ENCODE results near the gene ETS2. TPM values are rescaled to one million over a fixed set of nuclear protein-coding genes. Genes with fewer than 3 reads are reported as not detected.

Gene ETS2
- total and polyA plus RNA-seq, 9 donors = 35.8 to 152 (median 79.6) TPM

- Histone ChIP-seq H3K9me3 (no peaks in the 10 kb centered on the region), H3K4me3 (no peak overlapping the region), H3K27ac (no peak overlapping the region), H3K36me3 (no peaks in the 10 kb centered on the region), H3K4me1 (ENCODE audit: insufficient read depth) (no peaks in the 10 kb centered on the region), H3K27me3 (no peaks in the 10 kb centered on the region)
- intact Hi-C loops (cut with DNase I) = no loop called here
- DNase-seq = no peak
- TF ChIP-seq CTCF (IDR thresholded peaks at IDR 0.05) (no peak), EP300 (IDR thresholded peaks at IDR 0.05) (no peak), POLR2A (IDR thresholded peaks at IDR 0.05) (no peak)
- WGBS, 3 donors = 94 to 100% (median 94%) methylated on average over 2 of the region's 2 CpGs
These were observed 57.6 kb downstream of the ETS2 start for GRCh38 chr21:38863291-38863690.

- DNase-seq = no peak
- WGBS, 3 donors = 87 to 93% (median 91%) methylated on average over 8 of the region's 8 CpGs
- Histone ChIP-seq H3K4me1 (ENCODE audit: insufficient read depth) (no peaks in the 10 kb centered on the region), H3K9me3 (no peaks in the 10 kb centered on the region), H3K27ac (no peak overlapping the region), H3K27me3 (no peaks in the 10 kb centered on the region), H3K36me3 (no peaks in the 10 kb centered on the region), H3K4me3 (no peak overlapping the region)
- intact Hi-C loops (cut with DNase I) = no loop called here
- TF ChIP-seq EP300 (IDR thresholded peaks at IDR 0.05) (no peak), CTCF (IDR thresholded peaks at IDR 0.05) (no peak), POLR2A (IDR thresholded peaks at IDR 0.05) (no peak)
These were observed 58.2 kb downstream of the ETS2 start for GRCh38 chr21:38863843-38864363.

DNA sequence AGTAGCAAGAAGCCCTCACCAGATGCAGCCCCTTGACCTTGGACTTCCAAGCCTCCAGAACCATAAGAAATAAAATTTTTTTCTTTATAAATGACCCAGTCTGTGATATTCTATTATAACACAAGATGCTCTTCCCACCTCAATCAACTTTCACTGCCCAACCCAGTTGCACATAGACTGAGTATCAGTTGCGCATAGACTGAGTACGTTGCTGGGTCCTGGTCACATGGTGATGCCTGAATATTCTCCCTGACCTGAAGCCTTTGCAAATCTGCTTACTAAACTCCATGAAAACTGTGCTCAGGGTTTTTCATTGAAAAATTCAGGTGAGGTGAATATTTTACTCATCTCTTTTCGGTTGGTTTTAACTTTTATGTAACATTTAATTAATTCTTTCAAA lies 59.2 kb downstream of the ETS2 start:
- intact Hi-C loops (cut with DNase I) = no loop called here
- H3K4me1 ChIP-seq (ENCODE audit: insufficient read depth) = no peaks in the 10 kb centered on the region
- TF ChIP-seq CTCF (IDR thresholded peaks at IDR 0.05) (no peak), POLR2A (IDR thresholded peaks at IDR 0.05) (no peak), EP300 (IDR thresholded peaks at IDR 0.05) (no peak)
- no peaks in the 10 kb centered on the region for H3K27me3 ChIP-seq
- 76 to 94% (median 79%) methylated on average over 3 of the region's 3 CpGs for WGBS, 3 donors
- no peaks in the 10 kb centered on the region for H3K36me3 ChIP-seq
- H3K4me3 ChIP-seq = no peak overlapping the region
- no peak for DNase-seq
- no peak overlapping the region for H3K27ac ChIP-seq
- no peaks in the 10 kb centered on the region for H3K9me3 ChIP-seq

DNA sequence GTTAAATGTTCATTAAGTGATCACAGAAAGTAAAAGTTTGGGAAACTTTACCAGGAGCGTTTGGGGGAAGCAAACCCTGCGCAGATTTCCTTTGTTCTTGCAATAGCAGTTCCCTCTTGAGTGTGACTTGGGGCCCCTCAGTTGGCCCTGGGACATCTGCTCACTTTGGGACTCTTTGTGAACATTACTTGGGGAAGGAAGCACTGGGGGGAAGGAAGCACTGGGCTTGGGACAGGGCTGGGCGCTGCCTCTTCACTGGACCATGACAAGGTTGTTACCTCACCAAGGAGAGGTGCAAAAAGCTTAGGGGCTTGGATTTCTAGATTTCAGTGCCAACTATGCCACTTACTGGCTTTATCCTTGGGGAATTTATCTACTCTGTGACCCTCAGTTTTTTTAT lies 63.5 kb downstream of the ETS2 start:
- H3K4me1 ChIP-seq (ENCODE audit: insufficient read depth) = no peaks in the 10 kb centered on the region
- 93 to 95% (median 93%) methylated on average over 3 of the region's 3 CpGs for WGBS, 3 donors
- H3K9me3 ChIP-seq = no peaks in the 10 kb centered on the region
- no peak for TF ChIP-seq CTCF (IDR thresholded peaks at IDR 0.05)
- TF ChIP-seq POLR2A (IDR thresholded peaks at IDR 0.05) = no peak
- no peak for TF ChIP-seq EP300 (IDR thresholded peaks at IDR 0.05)
- no peak overlapping the region for H3K27ac ChIP-seq
- no peak for DNase-seq
- no peak overlapping the region for H3K4me3 ChIP-seq
- no peaks in the 10 kb centered on the region for H3K27me3 ChIP-seq
- intact Hi-C loops (cut with DNase I) = no loop called here
- H3K36me3 ChIP-seq = no peaks in the 10 kb centered on the region

Measured in ovary (tissue), 9 donors.